Neutrophil (primary cell): ENCODE results near the gene SORBS2.

Experiments used
- H3K27ac ChIP-seq: fragments of 200-600 bp; sonication (generic); 2 replicates; pipeline ENCODE4 v1.5.1; 2016; ENCODE audit warnings: mild to moderate bottlenecking, moderate library complexity
- H3K27me3 ChIP-seq: fragments of 200-600 bp; sonication (generic); 2 replicates; pipeline ENCODE4 v1.6.0; 2016; ENCODE audit warnings: mild to moderate bottlenecking
- H3K36me3 ChIP-seq: fragments of 200-600 bp; sonication (generic); 2 replicates; pipeline ENCODE4 v1.5.1; 2017
- H3K4me1 ChIP-seq, 2 experiments: fragments of 200-600 bp in 1 of 2; sonication (generic) in 1 of 2; 1 replicate in 1 of 2; 2 replicates in 1 of 2; pipeline versions ENCODE4 v1.5.1 to v1.6.1; 2013 to 2016; ENCODE audit warnings: low read depth in 1 of 2, low read length in 1 of 2, mild to moderate bottlenecking in 1 of 2, moderate library complexity in 1 of 2; ENCODE audit not compliant: control insufficient read depth in 1 of 2, insufficient read depth in 1 of 2
- H3K4me3 ChIP-seq, 2 experiments: fragments of 200-600 bp in 1 of 2; sonication (generic) in 1 of 2; 1 replicate in 1 of 2; 2 replicates in 1 of 2; pipeline ENCODE4 v1.5.1; 2013 to 2016; ENCODE audit warnings: low read depth in 1 of 2, low read length in 1 of 2, mild to moderate bottlenecking in 1 of 2, moderate library complexity in 1 of 2
- H3K9me3 ChIP-seq: fragments of 200-600 bp; sonication (generic); 2 replicates; pipeline ENCODE4 v1.5.1; 2016
- CTCF ChIP-seq: fragments of 200-600 bp; sonication (generic); IDR thresholded peaks from 2 replicates; pipeline ENCODE4 v1.5.1; 2016; ENCODE audit warnings: antibody characterized with exemption

SORBS2 gene

GRCh38 chr4:185749858-185750257 lies 62.1 kb downstream of the SORBS2 start:
- Histone ChIP-seq H3K27me3 (no peaks in the 10 kb centered on the region), H3K4me1 (no peaks in the 10 kb centered on the region)
- no peak for TF ChIP-seq CTCF

DNA sequence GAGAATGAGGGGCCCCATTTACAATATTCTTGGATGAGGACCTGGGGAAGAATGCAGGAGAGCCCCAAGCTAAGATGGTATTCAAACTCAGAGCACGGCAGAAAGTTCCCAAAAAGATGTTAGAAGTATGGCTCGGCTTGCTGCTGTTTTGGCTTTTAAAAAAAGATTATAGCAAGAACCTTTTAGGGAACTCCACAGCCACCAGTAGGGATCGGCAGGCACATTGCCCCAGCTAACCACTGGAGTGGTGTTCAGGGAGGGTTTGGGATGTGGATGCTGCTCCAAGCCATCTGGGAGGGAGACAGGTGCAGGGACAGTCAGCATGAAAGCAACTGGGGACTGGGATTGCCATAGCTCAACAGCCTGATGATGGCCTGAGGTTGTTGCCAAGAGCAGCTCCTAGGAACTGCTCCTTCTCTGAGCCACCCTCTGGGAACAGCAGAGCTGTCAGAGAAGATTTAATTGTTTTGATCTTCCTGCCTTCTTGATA lies 63.0 kb downstream of the SORBS2 start:
- TF ChIP-seq CTCF = no peak
- Histone ChIP-seq H3K36me3 (no peaks in the 10 kb centered on the region), H3K27ac (no peak overlapping the region), H3K9me3 (no peaks in the 10 kb centered on the region), H3K4me3 (no peak overlapping the region), H3K4me1 (no peaks in the 10 kb centered on the region), H3K27me3 (no peaks in the 10 kb centered on the region)

More at GRCh38 chr4:185749858-185750257, 62.1 kb downstream of the SORBS2 start:
- H3K4me3 ChIP-seq = no peak overlapping the region
- no peaks in the 10 kb centered on the region for H3K36me3 ChIP-seq
- no peaks in the 10 kb centered on the region for H3K9me3 ChIP-seq
- H3K27ac ChIP-seq = no peak overlapping the region

GRCh38 chr4:185745891-185746290 lies 66.1 kb downstream of the SORBS2 start:
- no peak for TF ChIP-seq CTCF
- H3K4me1 ChIP-seq = no peaks in the 10 kb centered on the region
- no peaks in the 10 kb centered on the region for H3K36me3 ChIP-seq
- peaks cover 6% of the 10 kb centered on the region for H3K27me3 ChIP-seq
- no peak overlapping the region for H3K4me3 ChIP-seq
- no peak overlapping the region for H3K27ac ChIP-seq
- no peaks in the 10 kb centered on the region for H3K9me3 ChIP-seq

DNA sequence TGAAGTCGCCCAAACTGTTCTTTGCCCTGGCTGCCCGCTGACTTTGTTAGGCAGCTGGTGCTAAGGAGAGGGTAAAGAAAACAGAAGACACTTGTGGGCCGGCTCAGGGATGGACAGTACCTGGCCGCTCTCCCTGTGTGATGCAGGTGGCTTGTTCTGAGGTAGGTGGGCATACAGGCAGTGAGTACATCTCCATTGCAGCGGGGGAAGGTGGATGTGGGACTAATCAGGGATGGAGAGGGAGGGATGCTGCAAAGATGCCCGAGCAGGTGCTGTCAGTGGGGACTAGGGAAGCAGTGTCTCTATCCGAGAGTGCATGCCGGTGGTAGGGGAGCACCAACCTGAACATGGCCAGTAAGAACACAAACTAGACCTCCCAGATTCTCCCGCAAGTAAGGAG lies 67.0 kb downstream of the SORBS2 start:
- Histone ChIP-seq H3K4me3 (no peak overlapping the region), H3K4me1 (no peaks in the 10 kb centered on the region), H3K36me3 (no peaks in the 10 kb centered on the region), H3K27me3 (peaks cover 6% of the 10 kb centered on the region), H3K9me3 (no peaks in the 10 kb centered on the region), H3K27ac (no peak overlapping the region)
- TF ChIP-seq CTCF = no peak

DNA sequence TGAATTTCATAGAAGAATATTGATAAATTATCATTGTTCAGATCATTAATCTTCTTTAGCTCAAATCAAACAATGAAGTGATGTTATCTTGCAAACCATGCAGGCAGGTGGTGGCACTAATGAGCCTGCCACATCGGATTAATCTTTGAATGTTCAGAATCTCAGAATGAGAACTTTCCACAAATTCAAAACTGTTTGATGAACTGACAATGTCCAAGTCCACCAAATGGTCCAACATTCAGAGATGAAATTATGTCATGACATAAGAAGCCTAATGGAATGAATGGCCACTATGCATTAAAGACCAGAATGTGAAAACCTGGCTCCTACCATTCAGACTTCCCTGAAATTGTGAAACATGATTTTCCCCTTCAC lies 67.5 kb downstream of the SORBS2 start:
- TF ChIP-seq CTCF = no peak
- no peaks in the 10 kb centered on the region for H3K9me3 ChIP-seq
- H3K4me3 ChIP-seq = no peak overlapping the region
- H3K27me3 ChIP-seq = peaks cover 6% of the 10 kb centered on the region
- H3K4me1 ChIP-seq = no peaks in the 10 kb centered on the region
- H3K36me3 ChIP-seq = no peaks in the 10 kb centered on the region
- H3K27ac ChIP-seq = no peak overlapping the region
